ENCODE data around the gene KMT2E.

Gene KMT2E

GRCh38 chr7:105102557-105103352 lies 88.8 kb downstream of the KMT2E start:
- 100% methylated on average over 2 of the region's 4 CpGs for WGBS
- H3K79me1 ChIP-seq (replicated peaks; ENCODE audit: low read length, poor library complexity, severe bottlenecking) = peaks cover 13% of the 10 kb centered on the region
- H3K4me3 ChIP-seq (ENCODE audit: insufficient read depth in 1 of 2, low read depth in 1 of 2, low read length in 2 of 2) = no peak overlapping the region
- H2BK15ac ChIP-seq (ENCODE audit: low read depth, poor library complexity, severe bottlenecking) = no peak overlapping the region
- no peaks in the 10 kb centered on the region for H3K9me3 ChIP-seq (ENCODE audit: control insufficient read depth, low read length)
- no peak overlapping the region for H2AFZ ChIP-seq (ENCODE audit: low read depth, low read length)
- H3K4me1 ChIP-seq (ENCODE audit: control insufficient read depth, insufficient read depth, low read depth, low read length) = peaks cover 1% of the 10 kb centered on the region
- no peak overlapping the region for H2AK5ac ChIP-seq (ENCODE audit: low read length, severe bottlenecking)
- no peak overlapping the region for H3K23ac ChIP-seq (ENCODE audit: low read length in 2 of 2)
- no peak overlapping the region for H3K27ac ChIP-seq (ENCODE audit: low read length, poor library complexity, severe bottlenecking)
- peaks cover 16 to 98% of the 10 kb centered on the region in 2 experiments for H3K36me3 ChIP-seq (ENCODE audit: control insufficient read depth in 1 of 2, insufficient read depth in 2 of 2, low read depth in 1 of 2, low read length in 2 of 2)
- peak overlapping the region; percentile 36 for H3K9ac ChIP-seq (ENCODE audit: low read length)
- H3K4ac ChIP-seq (ENCODE audit: low read depth in 1 of 2, low read length in 2 of 2) = no peak overlapping the region
- no peak overlapping the region for H4K91ac ChIP-seq (ENCODE audit: low read length)
- no peak overlapping the region for H4K8ac ChIP-seq (ENCODE audit: low read length)
- H3K4me2 ChIP-seq (ENCODE audit: low read length, poor library complexity, severe bottlenecking) = no peak overlapping the region
- no peak for DNase-seq
- H3K14ac ChIP-seq (ENCODE audit: low read length in 2 of 2) = no peak overlapping the region
- H2BK120ac ChIP-seq (ENCODE audit: low read depth, low read length) = no peak overlapping the region
- H3K18ac ChIP-seq (ENCODE audit: low read depth in 1 of 2, low read length in 2 of 2) = no peak overlapping the region
- no peaks in the 10 kb centered on the region for H3K27me3 ChIP-seq (ENCODE audit: control insufficient read depth in 1 of 2, insufficient read depth in 1 of 2, low read length in 2 of 2)
- H2BK12ac ChIP-seq (ENCODE audit: low read length in 2 of 2) = no peak overlapping the region
- H2BK5ac ChIP-seq (ENCODE audit: low read depth, low read length, poor library complexity, severe bottlenecking) = no peak overlapping the region

GRCh38 chr7:105105579-105105978 lies 91.6 kb downstream of the KMT2E start:
- no peak overlapping the region for H4K91ac ChIP-seq (ENCODE audit: low read length)
- no peaks in the 10 kb centered on the region for H3K4me1 ChIP-seq (ENCODE audit: control insufficient read depth, insufficient read depth, low read depth, low read length)
- no peak overlapping the region for H2BK15ac ChIP-seq (ENCODE audit: low read depth, poor library complexity, severe bottlenecking)
- no peak overlapping the region for H3K23ac ChIP-seq (ENCODE audit: low read length in 2 of 2)
- no peak overlapping the region for H3K18ac ChIP-seq (ENCODE audit: low read depth in 1 of 2, low read length in 2 of 2)
- no peak overlapping the region for H3K14ac ChIP-seq (ENCODE audit: low read length in 2 of 2)
- no peak overlapping the region for H2BK12ac ChIP-seq (ENCODE audit: low read length in 2 of 2)
- H3K36me3 ChIP-seq (ENCODE audit: control insufficient read depth in 1 of 2, insufficient read depth in 2 of 2, low read depth in 1 of 2, low read length in 2 of 2) = peaks cover 21 to 98% of the 10 kb centered on the region in 2 experiments
- no peak overlapping the region for H3K27ac ChIP-seq (ENCODE audit: low read length, poor library complexity, severe bottlenecking)
- H3K9ac ChIP-seq (ENCODE audit: low read length) = peak overlapping the region; percentile 2
- no peak overlapping the region for H2BK5ac ChIP-seq (ENCODE audit: low read depth, low read length, poor library complexity, severe bottlenecking)
- no peak overlapping the region for H3K4ac ChIP-seq (ENCODE audit: low read depth in 1 of 2, low read length in 2 of 2)
- WGBS = no CpG with 5 or more reads among the region's 2 CpGs
- H3K4me3 ChIP-seq (ENCODE audit: insufficient read depth in 1 of 2, low read depth in 1 of 2, low read length in 2 of 2) = no peak overlapping the region
- H3K9me3 ChIP-seq (ENCODE audit: control insufficient read depth, low read length) = no peaks in the 10 kb centered on the region
- no peak overlapping the region for H2AK5ac ChIP-seq (ENCODE audit: low read length, severe bottlenecking)
- no peak overlapping the region for H3K4me2 ChIP-seq (ENCODE audit: low read length, poor library complexity, severe bottlenecking)
- H2AFZ ChIP-seq (ENCODE audit: low read depth, low read length) = no peak overlapping the region
- DNase-seq = no peak
- H4K8ac ChIP-seq (ENCODE audit: low read length) = no peak overlapping the region
- H2BK120ac ChIP-seq (ENCODE audit: low read depth, low read length) = no peak overlapping the region
- H3K27me3 ChIP-seq (ENCODE audit: control insufficient read depth in 1 of 2, insufficient read depth in 1 of 2, low read length in 2 of 2) = no peaks in the 10 kb centered on the region
- peaks cover 15% of the 10 kb centered on the region for H3K79me1 ChIP-seq (replicated peaks; ENCODE audit: low read length, poor library complexity, severe bottlenecking)

- no peaks in the 10 kb centered on the region for H3K4me1 ChIP-seq (ENCODE audit: control insufficient read depth, insufficient read depth, low read depth, low read length)
- H2BK15ac ChIP-seq (ENCODE audit: low read depth, poor library complexity, severe bottlenecking) = no peak overlapping the region
- no peak overlapping the region for H3K4ac ChIP-seq (ENCODE audit: low read depth in 1 of 2, low read length in 2 of 2)
- peaks cover 15% of the 10 kb centered on the region for H3K79me1 ChIP-seq (replicated peaks; ENCODE audit: low read length, poor library complexity, severe bottlenecking)
- H3K4me3 ChIP-seq (ENCODE audit: insufficient read depth in 1 of 2, low read depth in 1 of 2, low read length in 2 of 2) = no peak overlapping the region
- H2BK5ac ChIP-seq (ENCODE audit: low read depth, low read length, poor library complexity, severe bottlenecking) = no peak overlapping the region
- no peaks in the 10 kb centered on the region for H3K9me3 ChIP-seq (ENCODE audit: control insufficient read depth, low read length)
- no peak overlapping the region for H3K18ac ChIP-seq (ENCODE audit: low read depth in 1 of 2, low read length in 2 of 2)
- H2BK120ac ChIP-seq (ENCODE audit: low read depth, low read length) = no peak overlapping the region
- H2AK5ac ChIP-seq (ENCODE audit: low read length, severe bottlenecking) = no peak overlapping the region
- peak overlapping the region; percentile 2 for H3K9ac ChIP-seq (ENCODE audit: low read length)
- no peak overlapping the region for H4K8ac ChIP-seq (ENCODE audit: low read length)
- peaks cover 21 to 98% of the 10 kb centered on the region in 2 experiments for H3K36me3 ChIP-seq (ENCODE audit: control insufficient read depth in 1 of 2, insufficient read depth in 2 of 2, low read depth in 1 of 2, low read length in 2 of 2)
- DNase-seq = no peak
- WGBS = 98% methylated on average over 2 of the region's 6 CpGs
- H2AFZ ChIP-seq (ENCODE audit: low read depth, low read length) = no peak overlapping the region
- no peak overlapping the region for H4K91ac ChIP-seq (ENCODE audit: low read length)
- H3K23ac ChIP-seq (ENCODE audit: low read length in 2 of 2) = no peak overlapping the region
- no peaks in the 10 kb centered on the region for H3K27me3 ChIP-seq (ENCODE audit: control insufficient read depth in 1 of 2, insufficient read depth in 1 of 2, low read length in 2 of 2)
- no peak overlapping the region for H3K4me2 ChIP-seq (ENCODE audit: low read length, poor library complexity, severe bottlenecking)
- H3K14ac ChIP-seq (ENCODE audit: low read length in 2 of 2) = no peak overlapping the region
- no peak overlapping the region for H2BK12ac ChIP-seq (ENCODE audit: low read length in 2 of 2)
- no peak overlapping the region for H3K27ac ChIP-seq (ENCODE audit: low read length, poor library complexity, severe bottlenecking)
These were observed 92.5 kb downstream of the KMT2E start for GRCh38 chr7:105106473-105106872.

- H4K8ac ChIP-seq (ENCODE audit: low read length) = peak overlapping the region; percentile 38
- no peak overlapping the region for H2AFZ ChIP-seq (ENCODE audit: low read depth, low read length)
- no peaks in the 10 kb centered on the region for H3K4me1 ChIP-seq (ENCODE audit: control insufficient read depth, insufficient read depth, low read depth, low read length)
- H3K4me3 ChIP-seq (ENCODE audit: insufficient read depth in 1 of 2, low read depth in 1 of 2, low read length in 2 of 2) = no peak overlapping the region
- 98% methylated on average over 9 of the region's 9 CpGs for WGBS
- no peak overlapping the region for H2BK12ac ChIP-seq (ENCODE audit: low read length in 2 of 2)
- H3K27me3 ChIP-seq (ENCODE audit: control insufficient read depth in 1 of 2, insufficient read depth in 1 of 2, low read length in 2 of 2) = no peaks in the 10 kb centered on the region
- peaks cover 15% of the 10 kb centered on the region for H3K79me1 ChIP-seq (replicated peaks; ENCODE audit: low read length, poor library complexity, severe bottlenecking)
- no peak overlapping the region for H2BK120ac ChIP-seq (ENCODE audit: low read depth, low read length)
- H2AK5ac ChIP-seq (ENCODE audit: low read length, severe bottlenecking) = no peak overlapping the region
- H3K23ac ChIP-seq (ENCODE audit: low read length in 2 of 2) = no peak overlapping the region
- H3K18ac ChIP-seq (ENCODE audit: low read depth in 1 of 2, low read length in 2 of 2) = no peak overlapping the region
- no peak overlapping the region for H3K27ac ChIP-seq (ENCODE audit: low read length, poor library complexity, severe bottlenecking)
- no peak overlapping the region for H4K91ac ChIP-seq (ENCODE audit: low read length)
- H3K36me3 ChIP-seq (ENCODE audit: control insufficient read depth in 1 of 2, insufficient read depth in 2 of 2, low read depth in 1 of 2, low read length in 2 of 2) = peaks cover 28 to 98% of the 10 kb centered on the region in 2 experiments
- H2BK15ac ChIP-seq (ENCODE audit: low read depth, poor library complexity, severe bottlenecking) = no peak overlapping the region
- no peak for DNase-seq
- H3K4ac ChIP-seq (ENCODE audit: low read depth in 1 of 2, low read length in 2 of 2) = no peak overlapping the region
- H3K14ac ChIP-seq (ENCODE audit: low read length in 2 of 2) = no peak overlapping the region
- no peaks in the 10 kb centered on the region for H3K9me3 ChIP-seq (ENCODE audit: control insufficient read depth, low read length)
- H3K4me2 ChIP-seq (ENCODE audit: low read length, poor library complexity, severe bottlenecking) = no peak overlapping the region
- H3K9ac ChIP-seq (ENCODE audit: low read length) = peak overlapping the region; percentile 15
- no peak overlapping the region for H2BK5ac ChIP-seq (ENCODE audit: low read depth, low read length, poor library complexity, severe bottlenecking)
These were observed 93.5 kb downstream of the KMT2E start for GRCh38 chr7:105107458-105107857.

Data from mesenchymal stem cell (in vitro differentiated cells and primary cell).